ENCODE measurements around the gene XRCC3. TPM values are rescaled to one million over a fixed set of nuclear protein-coding genes. Genes with fewer than 3 reads are reported as not detected.
A peak's percentile ranks its signal among the peaks of the same experiment; 100 is the strongest.

Gene XRCC3
- total RNA-seq, 1 donor from 2014 or later, result 5.2 TPM

DNA sequence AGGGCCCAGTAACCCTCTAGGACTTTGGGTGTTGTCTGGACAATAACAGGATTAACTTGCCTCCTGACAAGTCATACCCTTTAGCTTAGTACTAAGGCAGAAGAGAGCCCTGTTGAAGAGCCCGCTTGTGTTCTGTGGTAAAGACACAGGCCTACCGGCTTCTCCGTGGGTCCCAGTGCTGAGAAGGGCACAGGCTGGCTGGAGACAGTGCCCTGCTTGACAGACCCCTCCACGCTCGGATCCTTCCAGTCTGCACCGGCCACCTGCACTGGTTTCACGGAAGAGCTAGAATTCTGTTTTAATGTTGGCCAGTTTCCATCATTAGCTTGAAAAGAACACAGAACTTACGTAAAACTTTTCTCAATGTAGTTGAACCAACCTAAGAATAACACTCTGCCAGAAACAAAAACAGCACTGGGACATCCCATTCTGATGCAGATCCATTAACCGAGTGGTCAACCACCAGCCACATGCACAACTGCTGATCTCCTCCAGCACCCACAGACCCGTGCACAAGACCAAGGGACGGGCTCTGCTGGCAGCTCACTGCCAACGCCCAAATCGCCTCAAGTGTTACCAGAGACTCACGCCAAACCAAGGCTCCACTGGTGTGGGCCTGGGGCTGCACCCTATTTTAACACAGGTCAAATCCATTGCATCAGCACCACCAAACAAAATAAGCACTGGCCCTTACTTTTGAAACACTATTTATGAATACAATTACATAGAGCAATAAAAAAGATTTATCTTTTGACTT, 27.4 kb upstream of the XRCC3 start:
- Mint-ChIP-seq H3K27me3 (ENCODE audit: low read depth, unreplicated experiment) (no peaks in the 10 kb centered on the region), H3K27ac (ENCODE audit: unreplicated experiment) (peak overlapping the region; percentile 47), H3K9me3 (ENCODE audit: unreplicated experiment) (no peaks in the 10 kb centered on the region), H3K36me3 (ENCODE audit: low read depth, unreplicated experiment) (peaks cover 18% of the 10 kb centered on the region), H3K4me3 (ENCODE audit: unreplicated experiment) (no peak overlapping the region), H3K4me1 (ENCODE audit: low read depth, unreplicated experiment) (peaks cover 22% of the 10 kb centered on the region)
- no peak for TF ChIP-seq EZH2 (IDR thresholded peaks at IDR 0.05; ENCODE audit: insufficient read depth, low read length)
- TF ChIP-seq, protein P1, sequence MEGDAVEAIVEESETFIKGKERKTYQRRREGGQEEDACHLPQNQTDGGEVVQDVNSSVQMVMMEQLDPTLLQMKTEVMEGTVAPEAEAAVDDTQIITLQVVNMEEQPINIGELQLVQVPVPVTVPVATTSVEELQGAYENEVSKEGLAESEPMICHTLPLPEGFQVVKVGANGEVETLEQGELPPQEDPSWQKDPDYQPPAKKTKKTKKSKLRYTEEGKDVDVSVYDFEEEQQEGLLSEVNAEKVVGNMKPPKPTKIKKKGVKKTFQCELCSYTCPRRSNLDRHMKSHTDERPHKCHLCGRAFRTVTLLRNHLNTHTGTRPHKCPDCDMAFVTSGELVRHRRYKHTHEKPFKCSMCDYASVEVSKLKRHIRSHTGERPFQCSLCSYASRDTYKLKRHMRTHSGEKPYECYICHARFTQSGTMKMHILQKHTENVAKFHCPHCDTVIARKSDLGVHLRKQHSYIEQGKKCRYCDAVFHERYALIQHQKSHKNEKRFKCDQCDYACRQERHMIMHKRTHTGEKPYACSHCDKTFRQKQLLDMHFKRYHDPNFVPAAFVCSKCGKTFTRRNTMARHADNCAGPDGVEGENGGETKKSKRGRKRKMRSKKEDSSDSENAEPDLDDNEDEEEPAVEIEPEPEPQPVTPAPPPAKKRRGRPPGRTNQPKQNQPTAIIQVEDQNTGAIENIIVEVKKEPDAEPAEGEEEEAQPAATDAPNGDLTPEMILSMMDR (IDR thresholded peaks at IDR 0.05; ENCODE audit: insufficient read depth, low read depth, low read length), result no peak
- FAIRE-seq (no peak), DNase-seq (ENCODE audit: low read depth) (no peak)
- Histone ChIP-seq H3K27ac (ENCODE audit: low read depth, low read length) (no peak overlapping the region), H3K79me2 (ENCODE audit: insufficient read depth, low read length) (no peaks in the 10 kb centered on the region), H3K4me2 (ENCODE audit: low read length) (no peak overlapping the region), H4K20me1 (ENCODE audit: insufficient read depth, low read length) (no peaks in the 10 kb centered on the region), H2AFZ (ENCODE audit: low read depth, low read length) (no peak overlapping the region), H3K4me3 (ENCODE audit: insufficient read depth, low read depth, low read length) (no peak overlapping the region), H3K9me3 (ENCODE audit: insufficient read depth, low read depth, low read length) (no peaks in the 10 kb centered on the region), H3K4me1 (ENCODE audit: insufficient read depth, low read length) (peaks cover 17% of the 10 kb centered on the region), H3K27me3 (ENCODE audit: insufficient read depth, low read length) (no peaks in the 10 kb centered on the region), H3K9ac (ENCODE audit: low read length) (no peak overlapping the region), H3K36me3 (ENCODE audit: insufficient read depth, low read length) (no peaks in the 10 kb centered on the region)

DNA sequence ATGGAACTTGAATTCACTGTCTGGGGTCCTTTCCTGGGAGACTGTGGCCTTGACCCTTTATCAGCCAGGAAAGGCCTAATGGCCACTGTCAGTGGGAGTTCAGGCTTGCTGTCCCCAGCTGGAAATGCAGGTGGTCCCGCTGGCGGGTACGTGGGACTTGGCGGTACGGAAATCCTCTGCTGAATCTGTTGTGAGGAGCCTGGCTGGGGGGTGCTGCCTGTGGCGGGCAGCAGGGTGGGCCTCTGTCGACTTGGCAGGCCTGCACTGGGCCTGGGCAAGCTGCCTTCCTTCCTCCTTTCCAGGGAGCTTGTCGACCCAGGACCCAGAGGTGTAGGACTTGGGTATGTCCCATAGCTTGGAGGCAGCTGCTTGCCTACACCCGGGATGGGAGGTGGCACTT, 26.6 kb upstream of the XRCC3 start:
- no peaks in the 10 kb centered on the region for H3K36me3 ChIP-seq (ENCODE audit: insufficient read depth, low read length)
- no peak overlapping the region for H3K9ac ChIP-seq (ENCODE audit: low read length)
- no peaks in the 10 kb centered on the region for H4K20me1 ChIP-seq (ENCODE audit: insufficient read depth, low read length)
- no peaks in the 10 kb centered on the region for H3K27me3 Mint-ChIP-seq (ENCODE audit: low read depth, unreplicated experiment)
- peak overlapping the region; percentile 40 for H3K4me3 Mint-ChIP-seq (ENCODE audit: unreplicated experiment)
- peaks cover 24% of the 10 kb centered on the region for H3K36me3 Mint-ChIP-seq (ENCODE audit: low read depth, unreplicated experiment)
- H3K4me2 ChIP-seq (ENCODE audit: low read length), result no peak overlapping the region
- no peaks in the 10 kb centered on the region for H3K9me3 Mint-ChIP-seq (ENCODE audit: unreplicated experiment)
- H3K27me3 ChIP-seq (ENCODE audit: insufficient read depth, low read length), result no peaks in the 10 kb centered on the region
- H3K27ac ChIP-seq (ENCODE audit: low read depth, low read length), result no peak overlapping the region
- peaks cover 21% of the 10 kb centered on the region for H3K4me1 Mint-ChIP-seq (ENCODE audit: low read depth, unreplicated experiment)
- no peak for FAIRE-seq
- no peak for DNase-seq (ENCODE audit: low read depth)
- peaks cover 15% of the 10 kb centered on the region for H3K4me1 ChIP-seq (ENCODE audit: insufficient read depth, low read length)
- no peaks in the 10 kb centered on the region for H3K79me2 ChIP-seq (ENCODE audit: insufficient read depth, low read length)
- H3K27ac Mint-ChIP-seq (ENCODE audit: unreplicated experiment), result no peak overlapping the region
- H3K4me3 ChIP-seq (ENCODE audit: insufficient read depth, low read depth, low read length), result no peak overlapping the region
- H3K9me3 ChIP-seq (ENCODE audit: insufficient read depth, low read depth, low read length), result no peaks in the 10 kb centered on the region
- no peak overlapping the region for H2AFZ ChIP-seq (ENCODE audit: low read depth, low read length)
- no peak for TF ChIP-seq EZH2 (IDR thresholded peaks at IDR 0.05; ENCODE audit: insufficient read depth, low read length)
- TF ChIP-seq, protein P1 (IDR thresholded peaks at IDR 0.05; ENCODE audit: insufficient read depth, low read depth, low read length), result no peak
